Measurements from ENCODE around the gene LRRC57.

The LRRC57 gene

GRCh38 chr15:42490671-42491538 is 57.7 kb downstream of the LRRC57 start, which contains the start of gene ZNF106:
ZNF106 (minus strand) TSS chr15:42491141; CDS start chr15:42472289, 18,852 bp downstream.
- DNase-seq: peak; percentile 93

DNA sequence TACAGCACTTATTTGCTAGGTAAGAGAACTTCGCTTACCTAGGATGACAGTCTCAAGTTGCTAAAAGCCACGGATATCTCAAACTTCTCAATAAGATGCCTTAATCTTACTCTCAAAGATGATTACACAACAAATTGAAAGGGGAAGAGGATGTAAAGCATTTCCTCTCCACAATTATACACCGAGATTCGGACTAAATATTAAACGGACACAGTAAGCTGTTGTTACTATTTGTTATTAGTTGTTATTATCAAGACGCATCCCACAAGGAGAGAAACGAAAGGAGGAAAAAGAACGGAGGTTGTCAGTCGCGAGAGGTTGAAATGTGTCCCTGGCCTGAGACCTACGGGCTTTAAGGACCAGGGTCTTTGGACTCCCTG is 58.3 kb downstream of the LRRC57 start:
- no peak for DNase-seq

Data from activated CD4-positive, alpha-beta T cell treated with anti-CD3 and anti-CD28 coated beads, Interleukin-2, amount 50 U/mL, for 16 hours (primary cell).